CD4-positive, alpha-beta T cell treated with Interleukin-1 beta for 1 hour (primary cell): ENCODE results near the gene STXBP1.

Source experiments
- DNase-seq, 2 donors: peaks; one replicate each; pipeline ENCODE4 v3.0.0-alpha.2; 2020 to 2022

The STXBP1 gene

GRCh38 chr9:127716412-127716811 is 104.3 kb downstream of the STXBP1 start:
- DNase-seq, result no peak

DNA sequence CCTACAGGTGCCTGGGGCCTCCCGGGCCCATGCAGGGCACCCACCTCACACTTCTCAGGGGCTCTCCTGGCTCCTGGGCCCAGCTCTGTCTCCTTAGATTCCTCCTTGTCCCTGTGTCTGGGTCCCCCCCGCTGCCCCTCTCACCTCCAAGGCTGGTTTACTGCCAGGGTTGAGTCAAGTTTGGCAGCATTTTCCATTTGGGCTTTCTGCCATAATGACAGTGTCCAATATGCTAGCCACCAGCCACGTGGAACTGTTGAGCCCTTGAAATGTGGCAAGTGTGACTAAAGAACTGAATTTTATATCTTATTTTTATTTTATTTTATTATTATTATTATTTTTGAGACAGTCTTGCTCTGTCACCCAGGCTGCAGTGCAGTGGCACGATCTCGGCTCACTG is 105.7 kb downstream of the STXBP1 start:
- DNase-seq, result no peak

GRCh38 chr9:127720031-127720864 is 108.2 kb downstream of the STXBP1 start:
- peak in 1 of 2 donors; percentile 42 for DNase-seq

DNA sequence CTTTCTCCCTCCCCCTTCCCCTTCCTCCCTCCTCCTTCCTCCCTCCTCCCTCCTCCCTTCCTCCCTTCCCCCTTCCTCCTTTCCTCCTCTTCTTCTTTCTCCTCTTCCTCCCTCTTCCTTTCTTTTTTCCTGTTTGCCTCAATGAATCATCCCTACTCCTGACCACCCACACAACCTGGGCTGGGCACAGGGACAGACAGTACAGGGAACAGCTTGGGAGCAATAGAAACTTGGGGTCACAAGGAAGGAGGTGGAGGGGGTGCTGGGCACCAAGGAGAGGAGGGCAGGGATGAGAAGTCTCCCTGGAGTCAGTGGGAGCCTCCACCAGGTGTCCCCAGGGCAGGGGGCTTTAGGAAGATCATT is 108.8 kb downstream of the STXBP1 start:
- no peak for DNase-seq

- peak in 1 of 2 donors; percentile 30 for DNase-seq
These were observed 109.3 kb downstream of the STXBP1 start for GRCh38 chr9:127721391-127721821.

DNA sequence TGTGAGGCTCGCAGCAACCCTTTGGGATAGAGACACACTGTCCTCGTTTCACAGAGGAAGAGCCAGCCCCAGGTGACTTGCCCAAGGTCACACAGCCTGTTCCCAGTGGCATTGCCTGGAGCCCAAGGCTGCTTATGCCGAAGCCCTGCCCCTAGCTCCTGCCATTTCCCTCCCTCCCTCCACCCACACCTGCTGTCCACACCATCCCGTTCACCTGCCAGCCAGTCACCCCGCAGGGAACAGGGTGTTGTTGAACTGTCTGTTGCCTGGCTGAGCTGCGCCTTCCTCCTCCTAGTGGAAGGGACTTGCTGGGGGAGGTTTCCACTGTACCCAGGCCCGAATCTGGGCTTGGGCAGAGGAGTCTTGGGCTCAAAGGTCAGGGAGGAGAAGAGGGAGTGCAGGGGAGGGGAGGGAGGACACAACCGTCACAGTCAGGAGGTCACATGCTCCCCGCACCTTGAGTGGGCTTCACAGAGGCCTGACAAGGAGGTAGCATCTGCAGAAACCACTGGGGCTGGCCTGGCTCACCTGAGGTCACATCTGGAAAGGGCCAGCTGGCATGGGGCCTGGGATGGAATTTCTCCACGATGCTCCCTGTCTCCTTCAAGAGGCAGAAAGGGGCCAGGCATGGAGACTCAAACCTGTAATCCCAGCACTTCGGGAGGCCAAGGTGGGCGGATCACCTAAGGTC is 110.1 kb downstream of the STXBP1 start:
- no peak for DNase-seq

DNA sequence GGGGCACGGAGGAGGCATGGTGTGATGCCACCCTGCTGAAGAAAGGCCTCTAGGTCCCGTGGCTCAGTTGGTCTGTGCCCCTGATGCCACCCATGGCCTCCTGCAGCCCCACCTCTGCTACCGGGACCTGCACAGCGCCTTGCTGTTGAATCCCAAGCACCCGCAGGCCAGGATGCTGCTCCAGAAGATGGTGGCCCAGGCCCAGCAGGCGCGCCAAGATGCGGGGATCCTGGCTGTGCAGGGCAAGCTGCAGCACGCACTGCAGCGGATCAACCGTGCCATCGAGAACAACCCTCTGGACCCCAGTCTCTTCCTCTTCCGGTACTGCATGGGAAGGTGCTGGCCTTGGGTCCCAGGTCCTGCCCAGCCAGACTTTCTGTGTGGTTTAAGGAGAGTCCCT is 110.9 kb downstream of the STXBP1 start:
- no peak for DNase-seq

DNA sequence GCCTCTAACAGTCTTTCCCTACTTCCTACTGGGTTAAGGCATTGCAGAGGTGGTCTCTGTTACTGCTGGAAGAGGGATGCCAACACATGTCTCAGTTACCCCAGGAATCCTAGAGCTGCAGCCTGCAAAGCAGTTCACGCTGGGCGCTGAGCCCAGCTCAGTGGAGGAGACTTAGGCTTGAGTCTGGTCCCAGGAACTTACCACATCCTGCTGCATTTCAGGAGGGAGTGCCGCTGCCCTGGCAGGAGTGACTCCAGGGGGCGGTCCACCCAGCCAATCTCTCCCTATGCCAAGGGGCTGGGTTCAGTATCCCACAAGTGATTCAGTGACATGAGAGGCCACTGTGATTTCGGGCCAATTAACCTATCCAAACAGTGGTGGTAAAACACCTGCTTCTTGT is 111.4 kb downstream of the STXBP1 start:
- DNase-seq, result no peak

DNA sequence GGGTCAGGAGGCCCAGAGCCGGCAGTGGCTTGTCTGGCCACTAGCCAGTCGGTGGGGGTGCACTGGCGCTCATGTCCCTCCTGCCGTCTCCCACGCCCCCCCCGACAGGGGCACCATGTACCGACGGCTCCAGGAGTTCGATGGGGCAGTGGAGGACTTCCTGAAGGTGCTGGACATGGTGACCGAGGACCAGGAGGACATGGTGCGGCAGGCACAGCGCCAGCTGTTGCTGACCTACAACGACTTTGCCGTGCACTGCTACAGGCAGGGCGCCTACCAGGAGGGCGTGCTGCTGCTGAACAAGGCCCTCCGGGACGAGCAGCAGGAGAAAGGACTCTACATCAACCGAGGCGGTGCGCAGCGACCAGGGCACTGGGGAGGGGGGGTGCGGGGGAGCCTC is 111.9 kb downstream of the STXBP1 start:
- DNase-seq, result no peak

DNA sequence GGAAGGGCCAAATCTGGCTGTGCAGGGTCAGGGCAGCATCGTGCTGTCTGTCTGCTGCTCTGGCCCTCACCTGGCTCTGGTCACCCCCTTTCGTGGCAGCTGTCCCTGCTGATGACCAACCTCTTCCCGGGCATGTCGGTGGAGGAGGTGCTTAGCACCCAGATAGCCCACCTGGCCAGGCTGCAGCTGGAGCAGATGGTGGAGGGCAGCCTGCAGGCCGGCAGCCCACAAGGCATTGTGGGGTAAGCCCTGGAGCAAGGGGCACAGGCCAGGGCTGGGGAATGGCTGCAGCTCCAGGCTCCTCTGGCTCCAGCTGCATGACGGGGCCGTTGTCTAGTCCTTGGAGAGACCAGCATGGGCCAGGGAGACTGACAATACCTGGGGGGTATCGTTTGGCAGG is 114.8 kb downstream of the STXBP1 start:
- DNase-seq, result no peak

DNA sequence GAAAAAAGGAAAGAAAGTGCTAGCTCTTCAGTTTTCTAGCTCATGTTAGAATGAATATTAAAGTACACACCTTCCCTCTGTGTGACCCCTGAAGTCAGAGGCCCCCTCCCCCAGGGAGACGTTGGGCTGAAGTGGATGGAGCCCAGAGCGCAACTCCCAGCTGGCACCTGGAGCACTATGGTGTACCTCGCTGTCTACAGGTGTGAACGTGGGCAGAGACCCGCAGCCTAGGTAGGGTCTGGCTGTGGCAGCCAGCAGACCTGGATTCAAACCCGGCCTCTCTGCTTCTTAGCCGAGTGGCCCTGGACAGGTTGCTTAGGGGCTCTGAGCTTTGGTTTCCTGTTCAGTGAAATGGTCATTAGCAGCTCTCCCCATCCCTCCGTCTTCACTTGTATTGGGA is 116.7 kb downstream of the STXBP1 start:
- DNase-seq, result no peak

DNA sequence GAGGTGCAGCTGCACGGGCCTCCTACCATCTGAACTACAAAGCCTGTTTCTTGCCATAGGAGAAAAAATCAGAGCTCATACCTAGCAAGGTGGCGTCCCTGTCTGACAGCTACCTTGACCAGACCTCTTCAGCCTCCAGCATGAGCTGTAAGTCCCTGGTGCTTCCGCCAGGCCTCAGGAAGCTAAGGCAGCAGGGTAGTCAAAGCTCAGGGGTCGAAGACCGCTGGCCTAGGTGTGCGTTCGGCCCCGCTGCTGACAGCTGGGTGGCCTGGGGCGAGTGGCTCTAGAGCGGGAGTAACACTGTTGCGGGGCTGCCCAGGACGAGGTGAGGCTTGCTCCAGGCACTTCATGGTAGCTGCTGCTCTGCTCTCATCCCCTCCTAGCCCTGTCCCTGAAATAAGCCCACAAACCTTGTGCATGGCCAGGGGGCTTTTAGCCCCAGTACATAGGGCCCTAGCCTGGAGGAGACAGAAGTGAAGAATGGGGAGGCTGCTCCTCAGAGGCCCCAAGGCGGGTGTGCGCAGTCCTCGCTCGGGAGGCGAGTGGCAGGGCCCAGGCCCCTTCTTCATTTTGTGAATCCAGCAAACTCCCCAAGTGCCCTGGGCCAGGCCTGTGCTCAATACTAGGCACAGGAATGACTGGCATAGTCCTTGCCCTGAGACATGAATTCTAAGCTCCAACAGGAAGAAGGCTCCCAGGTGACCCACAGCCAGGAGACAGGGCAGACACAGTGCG is 117.6 kb downstream of the STXBP1 start:
- DNase-seq, result no peak

GRCh38 chr9:127730262-127730661 is 118.2 kb downstream of the STXBP1 start:
- no peak for DNase-seq

DNA sequence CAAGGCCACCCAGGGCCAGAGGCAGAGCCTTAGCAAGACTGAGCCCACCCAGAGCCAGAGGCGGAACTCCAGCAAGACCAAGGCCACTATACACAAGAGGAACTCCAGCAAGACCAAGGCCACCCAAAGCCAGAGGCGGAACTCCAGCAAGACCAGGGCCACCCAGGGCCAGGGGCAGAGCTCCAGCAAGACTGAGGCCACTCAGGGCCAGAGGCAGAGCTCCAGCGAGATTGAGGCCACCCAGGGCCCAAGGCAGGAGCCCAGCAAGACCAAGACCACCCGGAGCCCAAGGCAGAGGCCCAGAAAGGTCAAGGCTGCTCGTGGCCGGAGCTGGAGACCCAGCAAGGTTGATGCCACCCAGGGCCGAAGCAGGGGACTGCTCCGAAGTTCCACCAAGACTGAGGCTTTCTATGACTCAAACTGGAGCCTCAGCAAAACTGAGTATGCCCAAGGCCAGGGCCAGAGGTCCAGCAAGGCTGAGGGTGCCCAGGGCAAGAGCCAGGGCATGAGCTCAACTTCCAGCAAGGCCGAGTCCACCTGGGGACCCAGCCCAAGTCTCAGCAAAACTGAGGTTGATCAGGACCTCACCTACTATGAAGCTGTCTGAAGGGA is 118.8 kb downstream of the STXBP1 start:
- DNase-seq, result no peak

GRCh38 chr9:127731938-127732337 is 119.9 kb downstream of the STXBP1 start:
- DNase-seq, result no peak

DNA sequence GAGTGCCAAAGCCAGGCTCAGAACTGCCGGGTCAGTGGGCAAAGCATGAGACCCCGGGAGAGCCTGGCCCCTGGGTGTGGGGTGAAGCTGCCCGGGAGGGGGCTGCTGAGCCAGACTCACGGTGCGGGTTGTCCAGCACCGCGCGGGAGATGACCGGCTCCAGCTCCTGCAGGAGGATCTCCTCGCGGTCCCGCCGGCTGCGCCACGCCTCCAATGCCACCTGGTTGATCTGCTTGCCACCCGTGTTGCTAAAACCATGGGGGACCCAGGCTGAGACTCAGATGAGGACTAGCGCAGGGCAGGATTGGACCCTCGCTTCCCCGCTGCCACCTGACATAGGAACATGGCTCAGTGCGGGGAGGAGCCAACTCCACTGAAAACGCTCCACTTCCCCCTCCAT is 120.4 kb downstream of the STXBP1 start:
- no peak for DNase-seq

DNA sequence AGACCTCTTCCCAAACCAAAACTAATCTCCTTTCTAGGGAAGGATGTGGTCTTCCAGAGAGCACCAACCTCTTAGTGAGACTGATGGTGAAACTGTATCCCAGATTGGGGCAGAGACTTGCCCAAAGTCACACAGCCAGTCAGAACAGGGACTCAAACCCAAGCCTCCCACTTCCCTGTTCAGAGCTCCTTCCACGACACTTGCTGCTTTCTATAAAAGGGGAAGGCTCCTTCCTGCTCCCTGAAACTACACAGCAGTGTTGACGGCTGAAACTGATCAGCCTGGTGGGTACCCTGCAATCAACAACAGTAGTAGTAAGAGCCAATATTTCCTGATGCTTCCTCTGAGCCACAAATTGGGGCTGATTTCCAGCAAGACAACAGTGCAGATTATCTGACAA is 121.5 kb downstream of the STXBP1 start:
- DNase-seq, result no peak

DNA sequence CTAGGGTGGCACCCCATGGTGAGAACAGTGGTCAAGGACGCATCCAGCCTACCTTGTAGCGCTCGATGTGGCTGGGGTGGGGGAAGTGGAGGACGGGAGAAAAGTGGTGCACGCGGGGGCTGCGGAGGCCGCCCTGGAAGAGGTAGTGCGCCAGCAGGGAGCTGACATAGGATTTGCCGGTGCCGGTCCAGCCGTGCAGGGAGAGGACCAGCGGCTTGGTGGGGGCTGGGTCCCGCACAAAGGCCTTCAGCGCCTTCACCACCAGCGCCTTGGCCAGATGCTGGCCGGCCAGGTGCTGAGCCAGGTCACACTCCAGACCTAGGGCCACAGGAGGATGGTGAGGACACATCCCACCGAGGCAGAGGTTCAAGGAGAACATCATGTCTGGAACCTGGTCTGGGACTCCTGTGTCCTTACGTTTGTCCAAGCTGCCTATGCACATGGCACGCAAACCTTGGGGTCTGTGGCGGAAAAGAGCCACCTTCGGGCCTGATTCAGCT is 122.2 kb downstream of the STXBP1 start:
- DNase-seq, result no peak

DNA sequence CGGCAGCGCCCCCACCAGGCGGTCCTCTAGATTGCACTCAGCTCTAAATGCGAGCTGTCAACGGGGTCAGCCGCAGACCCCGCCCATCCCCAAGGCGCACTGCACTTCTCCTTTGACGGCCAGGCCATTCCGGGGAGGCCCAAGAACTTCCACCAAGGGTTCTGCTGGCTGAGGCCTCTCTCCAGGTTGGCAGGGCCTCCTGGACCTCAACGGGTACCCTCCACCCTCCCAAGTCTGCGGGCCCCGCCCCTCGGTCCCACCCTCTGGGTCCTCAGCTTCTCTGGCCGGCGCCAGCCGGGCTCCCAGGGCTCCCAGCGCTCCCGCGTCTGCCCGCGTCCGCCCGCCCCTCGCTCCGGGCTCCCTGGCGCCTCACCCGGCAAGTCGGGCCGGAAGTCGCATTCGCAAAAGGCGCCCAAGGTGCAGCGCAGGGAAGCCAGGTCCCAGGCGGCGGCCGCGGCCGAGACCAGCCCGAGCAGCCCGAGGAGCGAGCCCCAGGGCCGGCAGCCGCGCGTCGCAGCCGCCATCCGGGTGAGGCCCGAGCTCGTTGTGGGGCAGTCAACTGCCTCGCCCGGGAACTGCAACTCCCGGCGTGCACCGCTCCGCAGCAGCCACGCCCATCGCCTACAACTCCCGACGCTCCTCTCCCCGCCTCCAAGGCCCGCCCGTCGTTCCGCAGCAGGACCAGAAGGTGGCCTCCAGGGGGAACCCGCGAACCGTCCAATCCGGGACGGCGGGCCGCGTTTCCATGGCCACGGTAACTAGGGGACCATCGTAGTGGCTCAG is 122.9 kb downstream of the STXBP1 start, which contains the start of gene TOR2A:
Gene TOR2A, minus strand, starts transcription at position 548 of the 783 bp plus-strand sequence. Its CDS starts 24 bp downstream, at position 524.
- peak; percentile 98 to 99 for DNase-seq

DNA sequence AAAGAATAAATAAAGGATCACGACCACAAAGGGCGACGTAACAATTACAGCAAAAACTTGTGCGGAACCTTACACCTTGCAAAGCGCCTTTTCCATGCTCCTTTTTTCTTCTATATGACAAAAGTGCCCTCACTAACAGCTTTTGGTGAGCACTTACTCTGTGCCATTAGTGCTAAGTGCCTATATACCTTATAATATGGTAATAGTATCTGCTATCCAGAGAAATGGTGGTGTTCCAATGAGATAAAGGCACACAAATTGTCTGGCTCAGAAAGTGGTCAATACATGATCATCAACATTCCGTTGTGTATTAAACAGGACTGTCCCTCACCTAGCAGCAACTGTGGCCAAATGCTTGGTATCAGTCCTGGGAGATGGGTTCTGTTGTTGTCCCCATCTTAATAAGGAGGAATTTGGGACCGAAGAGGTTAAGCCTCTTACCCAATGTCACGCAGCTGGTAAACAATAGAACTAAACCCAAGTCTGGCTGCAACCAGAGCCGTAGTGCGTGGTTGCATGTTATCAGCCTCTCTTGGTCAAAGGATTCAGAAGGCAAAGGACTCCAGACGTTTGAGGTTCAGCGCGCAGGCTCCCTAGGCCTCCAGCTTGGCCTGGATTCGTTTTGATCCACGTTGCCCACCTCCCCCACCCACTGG is 123.6 kb downstream of the STXBP1 start:
- no peak for DNase-seq

GRCh38 chr9:127738666-127739065 is 126.6 kb downstream of the STXBP1 start:
- DNase-seq, result no peak
